Astrocyte (in vitro differentiated cells and primary cell): ENCODE data around the gene SLC1A6.

ENCODE experiments used
- CTCF ChIP-seq: IDR thresholded peaks from 2 replicates; pipeline ENCODE4 v1.5.1; 2011; ENCODE audit warnings: low read depth, mild to moderate bottlenecking, inconsistent platforms, low read length, moderate library complexity; ENCODE audit not compliant: insufficient read depth
- EZH2 ChIP-seq: IDR thresholded peaks from 2 replicates; pipeline ENCODE4 v1.6.1; 2012; ENCODE audit warnings: mild to moderate bottlenecking, low read length, inconsistent platforms; ENCODE audit not compliant: insufficient read depth

DNA sequence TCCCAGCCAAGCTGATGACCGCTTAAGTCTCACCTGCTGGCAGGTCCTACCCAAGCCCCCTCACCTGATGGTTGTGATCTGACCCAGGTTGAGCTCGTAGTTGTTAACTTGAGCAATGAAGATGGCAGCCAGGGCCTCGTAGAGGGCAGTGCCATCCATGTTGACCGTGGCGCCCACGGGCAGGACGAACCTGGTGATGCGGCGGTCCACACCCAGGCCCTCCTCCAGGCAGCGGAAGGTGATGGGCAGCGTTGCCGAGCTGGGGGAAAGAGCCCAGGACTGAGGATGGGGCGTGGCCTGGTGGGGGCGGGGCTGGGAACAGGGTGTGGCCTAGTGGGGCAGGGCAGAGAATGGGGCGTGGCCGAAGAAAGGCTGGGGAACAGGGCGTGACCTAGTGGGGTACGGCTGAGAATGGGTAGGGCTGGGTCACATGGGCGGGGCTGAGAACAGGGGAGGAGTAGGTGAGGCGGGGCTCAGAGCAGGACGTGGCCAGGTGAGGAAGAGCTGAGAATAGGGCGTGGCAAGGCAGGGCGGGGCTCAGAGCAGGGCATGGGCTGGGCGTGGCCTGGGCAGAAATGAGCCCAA lies 25.5 kb downstream of the SLC1A6 start:
- TF ChIP-seq CTCF (no peak), EZH2 (no peak)
